A549 (cell line): ENCODE results near the gene PRKCSH. TPM values are rescaled to one million over a fixed set of nuclear protein-coding genes. Genes with fewer than 3 reads are reported as not detected.
"Not testable (repeated sequence)": the region's sequence is repeated elsewhere in the genome, so short reads cannot be mapped to it uniquely, and the experiment has no call there.

Experiments
- ATAC-seq, 2 experiments: fragments of 200-7000 bp in 1 of 2; fragments of >200 bp in 1 of 2; cut with Nextera tagmentation in 1 of 2; cut with Tn5 transposase in 1 of 2; 3 replicates each; pipeline versions ENCODE4 v1.8.0 to v1.9.1; 2018 to 2020; ENCODE audit warnings: mild to moderate bottlenecking in 1 of 2, moderate library complexity in 1 of 2
- CTCF ChIA-PET: fragments of 300-600 bp; sonication (Branson Sonifier 250); formaldehyde crosslinking; extraction: SDS; loops from one replicate; lab custom pipeline; 2021; ENCODE audit warnings: antibody characterized with exemption, inconsistent platforms; lab: Yijun Ruan, JAX
- POLR2A ChIA-PET: fragments of 350-600 bp; formaldehyde crosslinking; extraction: SDS; loops from one replicate; lab custom pipeline; 2021; ENCODE audit warnings: antibody characterized with exemption, inconsistent platforms; lab: Yijun Ruan, JAX
- DNase-seq, 2 experiments: peaks; one replicate each; pipeline versions ENCODE4 v3.0.0 to v3.0.0-alpha.2; 2011 to 2016; ENCODE audit warnings: low read depth in 1 of 2, low spot score in 1 of 2
- FAIRE-seq: peaks from 2 replicates; lab custom pipeline; 2011; peaks lifted over from hg19 to GRCh38; lab: Jason Lieb, UNC
- H3K27ac ChIP-seq, 2 experiments: fragments of >200 bp; sonication (Bioruptor Twin); formaldehyde crosslinking; 3 replicates each; pipeline ENCODE4 v1.5.1; 2016 to 2017
- H3K4me1 ChIP-seq: fragments of >200 bp; sonication (Bioruptor Twin); formaldehyde crosslinking; 3 replicates; pipeline ENCODE4 v1.6.1; 2016
- H3K4me2 ChIP-seq: fragments of >200 bp; sonication (Bioruptor Twin); formaldehyde crosslinking; 3 replicates; pipeline ENCODE4 v1.6.1; 2016
- H3K4me3 ChIP-seq: fragments of >200 bp; sonication (Bioruptor Twin); formaldehyde crosslinking; 3 replicates; pipeline ENCODE4 v1.5.1; 2016
- H3K9me3 ChIP-seq: fragments of >200 bp; sonication (Bioruptor Twin); formaldehyde crosslinking; 3 replicates; pipeline ENCODE4 v1.6.1; 2016
- CBX2 ChIP-seq: fragments of 200-600 bp; sonication (generic); IDR thresholded peaks from 2 replicates; pipeline ENCODE4 v1.6.1; 2016; ENCODE audit warnings: low read depth, mild to moderate bottlenecking, borderline replicate concordance
- CHD4 ChIP-seq: fragments of 200-600 bp; sonication (generic); IDR thresholded peaks from 2 replicates; pipeline ENCODE4 v1.6.1; 2016; ENCODE audit warnings: antibody characterized with exemption, mild to moderate bottlenecking, borderline replicate concordance
- EP300 ChIP-seq, 2 experiments: fragments of >200 bp; sonication (Bioruptor Twin); formaldehyde crosslinking; IDR thresholded peaks; 2 replicates in 1 of 2; 3 replicates in 1 of 2; pipeline ENCODE4 v1.6.1; 2016 to 2017
- ESRRA ChIP-seq: fragments of 150-350 bp; IDR thresholded peaks from 2 replicates; pipeline ENCODE4 v1.6.1; 2014; ENCODE audit warnings: mild to moderate bottlenecking, low read length, borderline replicate concordance
- HDAC2 ChIP-seq: fragments of 200-600 bp; sonication (generic); IDR thresholded peaks from 2 replicates; pipeline ENCODE4 v1.6.1; 2016
- HOXB13 ChIP-seq: fragments of 250-450 bp; sonication (Bioruptor Pico); IDR thresholded peaks from 2 replicates; pipeline ENCODE4 v1.5.0; 2020; ENCODE audit warnings: low read depth, mild to moderate bottlenecking, moderate library complexity
- HOXB5 ChIP-seq: fragments of 250-450 bp; sonication (Bioruptor Pico); IDR thresholded peaks from 2 replicates; pipeline ENCODE4 v1.5.0; 2020; ENCODE audit warnings: mild to moderate bottlenecking, moderate library complexity
- KDM1A ChIP-seq: fragments of 200-600 bp; sonication (generic); IDR thresholded peaks from 2 replicates; pipeline ENCODE4 v1.6.1; 2016; ENCODE audit warnings: low read depth, mild to moderate bottlenecking
- MAZ ChIP-seq: fragments of 150-350 bp; IDR thresholded peaks from 2 replicates; pipeline ENCODE4 v1.6.1; 2014; ENCODE audit warnings: antibody characterized with exemption, low read depth, low read length, borderline replicate concordance
- PHF8 ChIP-seq: fragments of 200-600 bp; sonication (generic); IDR thresholded peaks from 2 replicates; pipeline ENCODE4 v1.6.1; 2016; ENCODE audit warnings: low read depth, mild to moderate bottlenecking, antibody characterized with exemption, moderate library complexity, borderline replicate concordance
- POLR2AphosphoS2 ChIP-seq: conservative IDR thresholded peaks from 2 replicates; pipeline ENCODE4 v1.6.1; 2012; ENCODE audit warnings: low read length, improper control_type of control experiment, inconsistent platforms
- RFX5 ChIP-seq: fragments of 450-650 bp; IDR thresholded peaks from 2 replicates; pipeline ENCODE4 v1.7.1; 2014; ENCODE audit warnings: antibody characterized with exemption, mild to moderate bottlenecking, moderate library complexity
- RNF2 ChIP-seq: fragments of 200-600 bp; sonication (generic); IDR thresholded peaks from 2 replicates; pipeline ENCODE4 v1.6.1; 2016; ENCODE audit warnings: low read depth, mild to moderate bottlenecking, antibody characterized with exemption, moderate library complexity, borderline replicate concordance
- ZC3H11A ChIP-seq: fragments of 450-650 bp; IDR thresholded peaks from 2 replicates; pipeline ENCODE4 v1.6.1; 2014; ENCODE audit warnings: antibody characterized with exemption, mild to moderate bottlenecking
- ZNF302 ChIP-seq: fragments of 250-450 bp; sonication (Bioruptor Pico); IDR thresholded peaks from 2 replicates; pipeline ENCODE4 v1.9.0; 2021; ENCODE audit warnings: inconsistent platforms, mild to moderate bottlenecking, moderate library complexity
- ZSCAN20 ChIP-seq: fragments of 250-450 bp; sonication (Bioruptor Pico); IDR thresholded peaks from 2 replicates; pipeline ENCODE4 v1.8.0; 2022; ENCODE audit warnings: mild to moderate bottlenecking, moderate library complexity
- WGBS: methylation state at CpG from one replicate; pipeline ENCODE4 v1.1.6; 2017; ENCODE audit errors: missing lambda C conversion rate; 5-methylcytosine and 5-hydroxymethylcytosine counted together
- polyA plus RNA-seq, 4 experiments: library from polyadenylated mRNA; depleted of rRNA in 3 of 4; stranded (reverse); fragments of >200 nt; fragmentation: RNase III in 1 of 4; extraction: RNeasy Plus Mini Kit Qiagen cat#74134 plus additional on column Dnase treatment in 1 of 4; gene quantifications; 2 replicates in 3 of 4; 3 replicates in 1 of 4; pipeline ENCODE4 v1.2.3, GENCODE V29; 2011 to 2017
- TF ChIP-seq, protein P1 (sequence below): fragments of >200 bp; sonication (Bioruptor Twin); formaldehyde crosslinking; IDR thresholded peaks from 3 replicates; pipeline ENCODE4 v1.5.1; 2016
- TF ChIP-seq, protein P2 (sequence below): IDR thresholded peaks from 2 replicates; pipeline ENCODE4 v1.6.1; 2012; ENCODE audit warnings: low read depth, borderline replicate concordance
- TF ChIP-seq, protein P3 (sequence below): fragments of 150-350 bp; IDR thresholded peaks from 2 replicates; pipeline ENCODE4 v1.6.1; 2014; ENCODE audit warnings: low read depth, mild to moderate bottlenecking, low read length

PRKCSH gene
- polyA plus RNA-seq, 2 of the 4 experiments (the other 2 are of a cell fraction): 75.0 to 215 TPM

DNA sequence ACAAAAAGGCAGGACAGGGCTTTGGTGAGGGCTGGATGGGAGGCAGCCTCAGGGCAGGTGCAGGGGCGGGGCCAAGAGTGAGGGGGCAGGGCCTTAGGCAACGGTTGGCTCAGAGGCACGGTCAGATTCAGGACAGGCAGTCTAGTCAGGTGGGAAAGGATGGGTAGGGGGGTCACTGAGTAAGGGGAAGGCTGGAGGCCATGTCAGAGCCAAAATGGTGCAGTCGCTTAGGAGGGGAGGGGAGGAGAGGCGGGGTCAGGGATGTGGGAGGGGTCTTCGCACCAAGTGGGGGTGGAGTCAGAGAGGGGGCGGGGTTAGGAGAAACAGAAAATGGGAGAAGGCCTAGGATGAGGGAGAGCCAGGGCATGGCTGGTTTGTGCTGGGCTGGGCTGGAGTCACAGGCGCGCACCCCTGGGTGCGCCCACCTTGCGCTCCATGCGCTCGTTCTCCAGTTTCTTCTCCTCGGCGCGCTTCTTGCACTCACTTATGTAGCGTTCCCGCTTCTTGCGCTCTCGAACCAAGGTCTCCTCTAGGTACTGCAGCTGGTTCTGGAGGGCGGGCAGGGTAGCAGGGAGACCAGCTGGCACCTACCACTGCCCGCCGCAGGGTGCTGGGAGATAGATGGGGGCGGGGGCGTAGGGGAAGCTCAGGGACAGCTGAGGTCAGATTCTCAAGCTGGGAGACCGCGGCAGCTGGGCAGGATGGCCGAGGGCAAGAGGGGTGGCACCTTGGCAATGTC, 9.5 kb upstream of the PRKCSH start (continued):
- TF ChIP-seq, protein P1, sequence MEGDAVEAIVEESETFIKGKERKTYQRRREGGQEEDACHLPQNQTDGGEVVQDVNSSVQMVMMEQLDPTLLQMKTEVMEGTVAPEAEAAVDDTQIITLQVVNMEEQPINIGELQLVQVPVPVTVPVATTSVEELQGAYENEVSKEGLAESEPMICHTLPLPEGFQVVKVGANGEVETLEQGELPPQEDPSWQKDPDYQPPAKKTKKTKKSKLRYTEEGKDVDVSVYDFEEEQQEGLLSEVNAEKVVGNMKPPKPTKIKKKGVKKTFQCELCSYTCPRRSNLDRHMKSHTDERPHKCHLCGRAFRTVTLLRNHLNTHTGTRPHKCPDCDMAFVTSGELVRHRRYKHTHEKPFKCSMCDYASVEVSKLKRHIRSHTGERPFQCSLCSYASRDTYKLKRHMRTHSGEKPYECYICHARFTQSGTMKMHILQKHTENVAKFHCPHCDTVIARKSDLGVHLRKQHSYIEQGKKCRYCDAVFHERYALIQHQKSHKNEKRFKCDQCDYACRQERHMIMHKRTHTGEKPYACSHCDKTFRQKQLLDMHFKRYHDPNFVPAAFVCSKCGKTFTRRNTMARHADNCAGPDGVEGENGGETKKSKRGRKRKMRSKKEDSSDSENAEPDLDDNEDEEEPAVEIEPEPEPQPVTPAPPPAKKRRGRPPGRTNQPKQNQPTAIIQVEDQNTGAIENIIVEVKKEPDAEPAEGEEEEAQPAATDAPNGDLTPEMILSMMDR: no peak

DNA sequence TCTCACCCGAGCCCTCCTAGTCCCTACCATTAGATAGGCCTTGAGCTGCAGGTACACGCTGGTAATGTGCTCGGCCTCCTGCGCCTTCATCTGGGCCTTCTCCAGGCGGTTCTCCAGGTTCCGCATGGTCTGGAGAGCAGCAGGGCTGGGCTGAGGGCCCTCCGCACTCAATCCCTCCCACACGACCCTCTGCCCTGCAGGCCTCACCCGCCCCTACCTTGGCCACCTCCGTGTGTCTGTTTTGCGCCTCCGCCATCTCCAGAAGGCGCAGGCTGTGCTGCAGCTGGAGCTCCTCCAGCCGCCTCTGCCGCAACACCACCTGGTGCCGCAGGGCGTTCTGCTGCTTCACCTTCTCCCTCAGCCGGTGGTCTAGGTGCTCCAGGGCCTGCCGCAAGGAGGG, 8.8 kb upstream of the PRKCSH start:
- TF ChIP-seq RFX5 (no peak), KDM1A (no peak), ESRRA (no peak), CHD4 (no peak)
- Histone ChIP-seq H3K4me2 (no peak overlapping the region), H3K4me3 (no peak overlapping the region), H3K9me3 (no peaks in the 10 kb centered on the region), H3K27ac (no peak overlapping the region), H3K4me1 (no peaks in the 10 kb centered on the region)
- FAIRE-seq: no peak
- POLR2A ChIA-PET: no interaction called here
- WGBS: 82% methylated on average over 16 of the region's 19 CpGs
- ATAC-seq: no peak
- DNase-seq: no peak
- CTCF ChIA-PET: interaction anchor here (1.0 to 1.3 kb wide), 3 partner anchors 8 to 56 kb away, joined by 3 to 4 read pairs (median 3); partner anchors contain the start of genes ODAD3 and PRKCSH

DNA sequence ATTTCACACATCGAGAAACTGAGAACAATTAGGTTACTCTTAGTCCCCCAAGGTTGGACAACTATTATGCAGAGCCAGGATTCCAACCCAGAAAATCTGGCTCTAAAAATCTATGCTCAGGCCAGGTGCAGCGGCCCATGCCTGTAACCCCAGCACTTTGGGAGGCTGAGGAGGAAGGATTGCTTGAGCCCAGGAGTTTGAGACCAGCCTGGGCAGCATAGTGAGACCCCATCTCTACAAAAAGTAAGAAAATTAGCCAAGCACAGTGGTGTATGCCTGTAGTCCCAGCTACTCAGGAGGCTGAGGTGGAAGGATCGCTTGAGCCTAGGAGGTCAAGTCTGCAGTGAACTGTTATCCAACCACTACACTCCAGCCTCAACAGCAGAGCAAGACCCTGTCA, 1.9 kb upstream of the PRKCSH start:
- H3K9me3 ChIP-seq, POLR2A ChIA-PET, H3K27ac ChIP-seq, DNase-seq, FAIRE-seq, ATAC-seq, H3K4me3 ChIP-seq, H3K4me2 ChIP-seq: not testable (repeated sequence)
- CTCF ChIA-PET: interaction anchor here (0.7 to 7.1 kb wide), 2 partner anchors 52 to 988 kb away, joined by 3 to 34 read pairs; no protein-coding TSS in a partner anchor
- H3K4me1 ChIP-seq: peaks cover 13% of the 10 kb centered on the region; the same call in 2 of the 3 replicates
- WGBS: 89% methylated on average over 3 of the region's 3 CpGs

DNA sequence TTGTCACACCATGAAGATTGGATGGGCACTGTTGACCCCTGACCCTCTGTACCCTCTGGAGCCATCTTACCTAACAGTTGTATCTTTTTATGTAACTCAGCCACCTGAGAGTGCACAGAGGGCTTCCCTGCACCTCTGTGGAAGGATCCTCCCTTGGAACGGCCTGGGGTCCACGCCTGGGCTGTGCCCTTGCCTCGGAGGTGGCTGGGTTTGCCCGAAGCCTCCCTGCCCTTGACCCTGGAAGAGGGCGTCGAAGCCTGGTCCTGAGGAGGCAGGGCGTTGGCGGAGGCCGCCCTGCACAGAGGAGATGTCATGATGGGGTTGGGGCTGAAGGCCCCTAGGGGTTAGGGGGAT, 755 bp upstream of the PRKCSH start:
- H3K9me3 ChIP-seq: no peaks in the 10 kb centered on the region
- POLR2A ChIA-PET: interaction anchor here (0.7 to 1.4 kb wide), 7 partner anchors 11 to 90 kb away, joined by 3 to 9 read pairs (median 3); partner anchors contain the start of genes CCDC159, EPOR, RGL3 and SWSAP1
- TF ChIP-seq, protein P2, sequence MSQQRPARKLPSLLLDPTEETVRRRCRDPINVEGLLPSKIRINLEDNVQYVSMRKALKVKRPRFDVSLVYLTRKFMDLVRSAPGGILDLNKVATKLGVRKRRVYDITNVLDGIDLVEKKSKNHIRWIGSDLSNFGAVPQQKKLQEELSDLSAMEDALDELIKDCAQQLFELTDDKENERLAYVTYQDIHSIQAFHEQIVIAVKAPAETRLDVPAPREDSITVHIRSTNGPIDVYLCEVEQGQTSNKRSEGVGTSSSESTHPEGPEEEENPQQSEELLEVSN: 0 out of 2 replicates have a peak, but pooled peaks have one; percentile 4
- TF ChIP-seq EP300 (IDR thresholded peaks at IDR 0.05) (no peak), PHF8 (no peak), ZC3H11A (no peak)
- peak overlapping the region; percentile 46 for H3K4me3 ChIP-seq
- peak overlapping the region; percentile 95 for H3K4me2 ChIP-seq
- peaks cover 13% of the 10 kb centered on the region; the same call in 2 of the 3 replicates for H3K4me1 ChIP-seq
- peak in 1 of 2 experiments; percentile 28 for DNase-seq
- no peak for FAIRE-seq
- ATAC-seq: peak; percentile 49 to 63; a peak in 5 of 6 replicates
- WGBS: no CpG with 5 or more reads among the region's 9 CpGs
- CTCF ChIA-PET: interaction anchor here (0.6 to 1.9 kb wide), 15 partner anchors 8 to 141 kb away, joined by 3 to 7 read pairs (median 4); partner anchors contain the start of gene RGL3
- H3K27ac ChIP-seq: peak overlapping the region; percentile 66 to 89

DNA sequence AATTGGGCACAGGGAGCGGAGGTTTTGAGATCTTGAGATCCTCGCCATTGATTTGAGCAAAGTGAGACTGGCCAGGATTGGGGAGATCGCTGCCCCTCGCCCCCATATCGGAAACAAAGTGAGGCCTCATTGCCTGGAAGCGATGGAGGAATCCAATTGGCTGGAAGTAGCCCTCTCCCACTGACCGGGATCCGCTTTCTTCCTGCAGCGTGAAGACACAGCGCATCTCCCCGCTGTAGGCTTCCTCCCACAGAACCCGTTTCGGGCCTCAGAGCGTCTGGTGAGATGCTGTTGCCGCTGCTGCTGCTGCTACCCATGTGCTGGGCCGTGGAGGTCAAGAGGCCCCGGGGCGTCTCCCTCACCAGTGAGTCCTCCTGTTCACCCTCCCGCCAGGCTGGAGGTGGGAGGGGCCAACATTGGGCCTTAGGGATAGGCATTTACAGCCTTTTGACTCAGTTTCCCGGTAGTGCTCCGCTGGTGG, 438 bp downstream of the PRKCSH start:
- WGBS: 4% methylated on average over 12 of the region's 21 CpGs
- Histone ChIP-seq H3K27ac (peak overlapping the region; percentile 86 to 90), H3K9me3 (no peaks in the 10 kb centered on the region), H3K4me3 (peak overlapping the region; percentile 84), H3K4me2 (peak overlapping the region; percentile 98), H3K4me1 (peaks cover 13% of the 10 kb centered on the region; the same call in 2 of the 3 replicates)
- ChIA-PET POLR2A (interaction anchor here (1.0 to 1.4 kb wide), 5 partner anchors 12 to 91 kb away, joined by 3 to 9 read pairs (median 3); partner anchors contain the start of genes CCDC159, SWSAP1 and TMEM205), CTCF (interaction anchor here (0.5 to 1.9 kb wide), 16 partner anchors 9 to 143 kb away, joined by 3 to 6 read pairs (median 4); partner anchors contain the start of gene RGL3)
- FAIRE-seq (no peak), DNase-seq (no peak), ATAC-seq (peak in 1 of 2 experiments; percentile 9; a peak in 4 of 6 replicates)
- TF ChIP-seq CBX2: no peak
- no peak for TF ChIP-seq RNF2
- no peak for TF ChIP-seq MAZ
- TF ChIP-seq, protein P1: no peak
- TF ChIP-seq ZSCAN20 (CRISPR knock-in tag): no peak
- TF ChIP-seq POLR2AphosphoS2: no peak
- TF ChIP-seq HOXB5 (CRISPR knock-in tag): no peak
- TF ChIP-seq EP300 (IDR thresholded peaks at IDR 0.05): no peak
- TF ChIP-seq, protein P3, sequence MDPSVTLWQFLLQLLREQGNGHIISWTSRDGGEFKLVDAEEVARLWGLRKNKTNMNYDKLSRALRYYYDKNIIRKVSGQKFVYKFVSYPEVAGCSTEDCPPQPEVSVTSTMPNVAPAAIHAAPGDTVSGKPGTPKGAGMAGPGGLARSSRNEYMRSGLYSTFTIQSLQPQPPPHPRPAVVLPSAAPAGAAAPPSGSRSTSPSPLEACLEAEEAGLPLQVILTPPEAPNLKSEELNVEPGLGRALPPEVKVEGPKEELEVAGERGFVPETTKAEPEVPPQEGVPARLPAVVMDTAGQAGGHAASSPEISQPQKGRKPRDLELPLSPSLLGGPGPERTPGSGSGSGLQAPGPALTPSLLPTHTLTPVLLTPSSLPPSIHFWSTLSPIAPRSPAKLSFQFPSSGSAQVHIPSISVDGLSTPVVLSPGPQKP: no peak
- TF ChIP-seq ZNF302 (CRISPR knock-in tag): no peak
- TF ChIP-seq HOXB13: no peak
- TF ChIP-seq HDAC2: no peak
- no peak for TF ChIP-seq ESRRA
